A549 treated with AZD9567 at 1 μM for 4 hours (cell line): ENCODE results near the gene CTU2. TPM values are rescaled to one million over a fixed set of nuclear protein-coding genes. Genes with fewer than 3 reads are reported as not detected.

Source experiments
- total RNA-seq: library from RNA; stranded (reverse); fragments of 200-300 nt; extraction: Qiagen RNA extraction; gene quantifications from 5 replicates; pipeline ENCODE4 v1.2.3, GENCODE V29; 2022; ENCODE audit not compliant: insufficient read depth

Gene CTU2
- 22.4 to 38.0 TPM (median 35.2 TPM) in 5 replicates for total RNA-seq

DNA sequence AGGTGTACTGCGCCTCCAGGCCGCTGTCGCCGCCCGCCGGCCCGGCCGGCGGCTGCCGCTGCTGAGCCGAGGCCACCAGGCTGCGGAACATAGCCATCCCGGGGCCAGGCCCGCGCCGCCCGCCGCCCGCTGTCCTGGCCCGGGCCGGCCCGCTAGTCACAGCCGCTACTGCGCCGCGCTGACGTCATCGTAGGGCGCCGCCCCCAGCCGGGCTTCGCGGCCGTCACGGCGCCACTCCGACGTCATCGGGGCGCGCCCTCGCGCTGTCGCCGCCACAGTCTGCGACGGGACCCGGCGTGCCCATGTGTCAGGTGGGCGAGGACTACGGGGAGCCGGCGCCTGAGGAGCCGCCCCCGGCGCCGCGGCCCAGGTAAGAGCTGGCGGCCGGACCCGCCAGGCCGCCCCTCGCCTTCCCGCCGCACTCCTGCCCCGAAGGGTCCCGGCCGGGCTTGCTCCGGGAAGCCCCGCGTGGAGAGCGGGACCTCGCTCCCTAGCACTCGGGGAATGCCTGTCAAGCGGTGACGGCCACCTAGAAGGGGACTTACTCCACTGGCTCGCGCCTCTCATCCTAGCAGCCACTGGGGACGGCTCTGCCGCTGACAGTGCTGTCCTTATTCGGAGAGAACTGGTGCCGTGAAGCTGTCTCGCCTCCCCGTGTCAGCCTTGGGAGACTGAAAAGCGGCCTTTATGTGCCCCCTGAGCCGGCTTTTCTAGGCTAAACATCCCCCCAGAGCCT is at the start of gene CTU2, which contains the start of gene RNF166:
Gene CTU2 (plus strand): TSS at position 275 of the 736 bp plus-strand sequence. CDS start 28 bp downstream, at position 303.
Gene RNF166 (minus strand): TSS at position 180 of the 736 bp plus-strand sequence. CDS start 83 bp downstream, at position 97.

DNA sequence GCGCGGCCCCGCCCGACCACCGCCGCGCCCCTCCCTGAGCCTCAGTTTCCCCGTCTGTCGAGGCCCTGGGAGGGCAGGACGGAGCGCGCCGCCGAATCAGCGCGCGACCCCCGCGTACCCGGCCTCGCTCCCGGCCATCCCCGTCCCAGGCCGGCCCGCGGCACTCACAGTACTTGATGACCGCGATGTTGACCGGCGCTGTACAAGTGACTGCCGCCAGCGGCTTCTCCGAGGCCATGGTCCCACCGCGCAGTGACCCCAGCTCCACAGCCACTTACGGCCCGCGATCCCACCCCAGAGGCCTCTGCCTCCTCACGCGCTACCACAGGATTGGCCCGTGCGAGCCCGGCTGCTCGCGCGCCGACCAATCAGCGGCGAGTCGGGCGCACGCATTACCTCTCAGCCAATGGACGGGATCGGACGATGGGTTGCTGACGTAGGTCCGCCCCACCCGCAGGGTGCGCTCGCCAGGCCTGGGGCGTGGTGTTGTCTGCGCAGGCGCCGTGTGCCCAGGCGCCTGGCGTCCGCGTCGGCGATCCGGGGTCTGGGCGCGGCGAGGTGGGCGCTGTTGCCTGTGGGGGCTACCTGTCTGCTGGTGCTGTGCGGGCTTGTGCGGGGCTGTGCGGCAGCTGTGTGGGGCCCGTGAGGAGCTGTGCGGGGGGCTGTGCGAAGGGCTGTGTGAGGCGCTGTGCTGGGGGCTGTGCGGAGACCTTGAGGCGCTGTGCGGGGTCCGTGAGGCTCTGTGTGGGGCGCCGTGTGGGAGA is 43.3 kb upstream of the CTU2 start, which contains the start of gene MVD:
Gene MVD (minus strand): TSS at position 249 of the 764 bp plus-strand sequence. CDS start 11 bp downstream, at position 238.

DNA sequence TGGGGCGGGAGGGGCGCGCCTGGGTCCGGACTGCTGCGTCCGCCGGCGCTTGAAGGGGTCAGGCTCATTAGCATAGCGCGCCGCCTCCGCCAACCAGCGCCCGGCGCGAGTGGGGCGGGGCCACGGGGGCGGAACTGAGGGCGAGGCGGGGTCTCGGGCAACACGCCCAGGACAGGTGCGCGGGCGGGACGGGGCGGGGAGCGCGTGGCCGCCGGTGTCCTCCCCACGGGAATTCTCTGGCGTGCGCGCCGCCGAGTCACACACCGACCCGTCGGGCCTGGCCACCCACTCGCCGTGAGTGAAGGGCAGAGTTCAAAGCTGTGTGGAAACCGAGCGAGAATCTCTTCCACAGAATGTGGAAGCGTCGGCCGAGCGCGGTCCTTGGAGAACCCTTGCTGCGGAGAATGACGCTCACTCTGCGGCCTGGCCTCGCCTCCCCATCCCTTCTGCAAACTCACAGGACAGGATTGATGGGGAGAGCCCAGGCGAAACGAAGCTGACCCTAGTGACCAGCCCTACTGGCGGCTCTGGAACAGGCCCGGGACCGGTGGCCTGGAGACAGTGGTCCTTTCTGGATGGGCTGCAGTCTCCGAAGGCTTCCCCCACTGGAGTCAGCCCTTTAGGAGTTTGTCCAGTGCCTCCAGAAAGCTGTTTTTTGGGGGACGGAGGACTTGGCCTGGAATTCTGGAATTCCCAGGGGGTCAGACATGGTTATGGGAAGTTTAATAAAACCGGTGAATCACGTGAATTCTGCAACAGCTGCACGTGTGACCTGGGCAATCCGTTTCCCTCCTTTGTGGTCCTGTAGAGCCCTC is 19.7 kb upstream of the CTU2 start, which contains the start of gene SNAI3:
Gene SNAI3 (minus strand): TSS at position 69 of the 815 bp plus-strand sequence. CDS start 101 bp downstream, outside the sequence.

Other genes starting within 250 kb of the CTU2 start
- gene ZC3H18, start 136.1 kb upstream of the CTU2 start, total RNA-seq = 48.4 to 53.9 TPM (median 50.4 TPM) in 5 replicates
- not detected in 5 replicates for gene IL17C, start 67.9 kb upstream of the CTU2 start, total RNA-seq
- gene CYBA, start 55.5 kb upstream of the CTU2 start, total RNA-seq = 279 to 313 TPM (median 293 TPM) in 5 replicates
- 17.0 to 26.1 TPM (median 25.4 TPM) in 5 replicates for gene MVD, start 43.4 kb upstream of the CTU2 start, total RNA-seq
- 0.08 to 0.21 TPM (median 0.17 TPM) in 4 of 5 replicates, not detected in the other for gene SNAI3, start 20.0 kb upstream of the CTU2 start, total RNA-seq
- gene RNF166, start 95 bp upstream of the CTU2 start, total RNA-seq = 12.2 to 22.0 TPM (median 20.8 TPM) in 5 replicates
- gene PIEZO1, start 78.7 kb downstream of the CTU2 start, total RNA-seq = 132 to 160 TPM (median 150 TPM) in 5 replicates
- 16.9 to 35.3 TPM (median 33.5 TPM) in 5 replicates for gene CDT1, start 97.3 kb downstream of the CTU2 start, total RNA-seq
- 276 to 422 TPM (median 404 TPM) in 5 replicates for gene APRT, start 105.4 kb downstream of the CTU2 start, total RNA-seq
- 46.7 to 48.7 TPM (median 48.3 TPM) in 5 replicates for gene GALNS, start 150.4 kb downstream of the CTU2 start, total RNA-seq
- 96.4 to 120 TPM (median 104 TPM) in 5 replicates for gene TRAPPC2L, start 150.6 kb downstream of the CTU2 start, total RNA-seq
- gene PABPN1L, start 160.2 kb downstream of the CTU2 start, total RNA-seq = not detected in 5 replicates